GM20431 (cell line): ENCODE results near the gene ZNF579.
"Not testable (repeated sequence)": the region's sequence is repeated elsewhere in the genome, so short reads cannot be mapped to it uniquely, and the experiment has no call there.

Source experiments
- in situ Hi-C: fragments of 300-500 bp; cut with MseI, MboI; formaldehyde crosslinking; loops from one replicate; pipeline ENCODE4 v1.15.0; 2020; ENCODE audit warnings: low sequenced_read_pairs; ENCODE audit not compliant: unreplicated experiment

ZNF579 gene

GRCh38 chr19:55578761-55579747 lies 1.6 kb downstream of the ZNF579 start:
- in situ Hi-C loops: no loop called here

GRCh38 chr19:55578031-55578760 lies 2.5 kb downstream of the ZNF579 start:
- in situ Hi-C loops: no loop called here

GRCh38 chr19:55576746-55577145 lies 3.9 kb downstream of the ZNF579 start:
- in situ Hi-C loops: no loop called here

- in situ Hi-C loops: not testable (repeated sequence)
Observed at GRCh38 chr19:55573929-55574328, 6.7 kb downstream of the ZNF579 start.

GRCh38 chr19:55569477-55569876 lies 11.2 kb downstream of the ZNF579 start:
- in situ Hi-C loops: not testable (repeated sequence)

GRCh38 chr19:55567708-55568328 lies 12.8 kb downstream of the ZNF579 start:
- in situ Hi-C loops: no loop called here

- in situ Hi-C loops: no loop called here
Observed at GRCh38 chr19:55566823-55567222, 13.8 kb downstream of the ZNF579 start.

- in situ Hi-C loops: no loop called here
Observed at GRCh38 chr19:55563261-55563690, 17.4 kb downstream of the ZNF579 start.

- in situ Hi-C loops: no loop called here
Observed at GRCh38 chr19:55559684-55560083, 21.0 kb downstream of the ZNF579 start.

GRCh38 chr19:55554741-55555152 lies 25.9 kb downstream of the ZNF579 start:
- in situ Hi-C loops: no loop called here

- in situ Hi-C loops: no loop called here
Observed at GRCh38 chr19:55554302-55554701, 26.3 kb downstream of the ZNF579 start.

- in situ Hi-C loops: no loop called here
Observed at GRCh38 chr19:55553217-55554182, 27.1 kb downstream of the ZNF579 start.

GRCh38 chr19:55552620-55553019 lies 28.0 kb downstream of the ZNF579 start:
- in situ Hi-C loops: no loop called here

- in situ Hi-C loops: no loop called here
Observed at GRCh38 chr19:55552206-55552605, 28.4 kb downstream of the ZNF579 start.

GRCh38 chr19:55550321-55550650 lies 30.4 kb downstream of the ZNF579 start:
- in situ Hi-C loops: no loop called here

- in situ Hi-C loops: no loop called here
Observed at GRCh38 chr19:55549500-55550320, 30.9 kb downstream of the ZNF579 start.

- in situ Hi-C loops: no loop called here
Observed at GRCh38 chr19:55546822-55547614, 33.6 kb downstream of the ZNF579 start.

- in situ Hi-C loops: no loop called here
Observed at GRCh38 chr19:55546011-55546410, 34.6 kb downstream of the ZNF579 start.
